Epithelial cell of alveolus of lung (primary cell): ENCODE measurements around the gene PALS1. TPM values are rescaled to one million over a fixed set of nuclear protein-coding genes. Genes with fewer than 3 reads are reported as not detected.

Experiments used
- total RNA-seq: library from RNA; depleted of rRNA; stranded (reverse); fragments of >200 nt; gene quantifications from 2 replicates; pipeline ENCODE4 v1.2.1, GENCODE V29; 2015

PALS1 gene
- 8.8 and 10.6 TPM in 2 replicates for total RNA-seq

GRCh38 chr14:67241411-67242167 lies at the start of gene PALS1:
TSS of gene PALS1 (plus strand) at chr14:67241435. CDS start at chr14:67279171, 37,736 bp downstream.

Other genes starting within 250 kb of the PALS1 start
- gene GARIN2, start 52.0 kb upstream of the PALS1 start, total RNA-seq: not detected in 2 replicates
- 34.4 and 65.7 TPM in 2 replicates for gene ATP6V1D, start 118.4 kb downstream of the PALS1 start, total RNA-seq
- 75.3 and 128 TPM in 2 replicates for gene EIF2S1, start 118.9 kb downstream of the PALS1 start, total RNA-seq
- 5.0 and 30.3 TPM in 2 replicates for gene PLEK2, start 170.7 kb downstream of the PALS1 start, total RNA-seq
- gene TMEM229B, start 247.3 kb downstream of the PALS1 start, total RNA-seq: not detected in 2 replicates